ENCODE measurements around the gene DBF4B.

DBF4B gene

GRCh38 chr17:44767493-44767892 is 59.0 kb downstream of the DBF4B start:
- Histone ChIP-seq H3K9ac (ENCODE audit: low read length) (no peak overlapping the region), H3K4me3 (ENCODE audit: low read length) (no peak overlapping the region), H3K36me3 (ENCODE audit: control insufficient read depth, insufficient read depth, low read length) (no peaks in the 10 kb centered on the region), H3K27ac (ENCODE audit: low read depth, low read length) (no peak overlapping the region), H3K27me3 (ENCODE audit: control insufficient read depth, insufficient read depth, low read length) (no peaks in the 10 kb centered on the region), H3K4me1 (ENCODE audit: control insufficient read depth, insufficient read depth, low read length) (no peaks in the 10 kb centered on the region)

DNA sequence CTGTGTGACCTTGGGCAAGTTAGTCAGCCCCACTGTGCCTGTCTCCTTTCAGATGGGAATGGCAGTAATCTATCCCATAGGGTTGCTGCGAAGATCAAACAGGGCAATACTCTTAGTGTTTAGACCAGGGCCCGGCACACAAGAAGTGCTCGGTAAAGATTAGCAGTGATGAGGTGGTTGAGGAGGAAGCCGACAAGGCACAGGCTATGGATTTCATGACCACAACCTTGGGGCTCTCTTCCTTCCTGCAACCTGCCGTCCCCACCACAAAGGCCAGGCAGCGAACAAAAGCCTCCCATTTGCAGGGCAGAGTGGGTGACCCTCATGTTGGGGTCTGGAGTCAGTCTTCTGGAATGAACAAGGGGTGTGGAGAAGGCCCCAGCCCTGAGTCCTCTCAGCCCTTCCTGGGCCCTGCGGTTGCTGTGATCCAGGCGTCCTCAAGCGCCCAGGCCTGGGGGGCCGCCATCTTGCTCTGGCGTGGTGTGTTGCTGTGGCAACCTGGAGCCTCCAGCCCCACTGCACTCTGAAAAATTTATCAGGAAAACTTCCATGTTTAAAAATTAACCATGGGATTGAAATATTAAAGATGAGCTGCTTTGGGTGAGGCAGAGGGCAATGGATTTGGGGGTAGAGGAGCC is 60.2 kb downstream of the DBF4B start:
- Histone ChIP-seq H3K36me3 (ENCODE audit: control insufficient read depth, insufficient read depth, low read length) (no peaks in the 10 kb centered on the region), H3K27me3 (ENCODE audit: control insufficient read depth, insufficient read depth, low read length) (no peaks in the 10 kb centered on the region), H3K27ac (ENCODE audit: low read depth, low read length) (no peak overlapping the region), H3K4me3 (ENCODE audit: low read length) (no peak overlapping the region), H3K9ac (ENCODE audit: low read length) (no peak overlapping the region), H3K4me1 (ENCODE audit: control insufficient read depth, insufficient read depth, low read length) (no peaks in the 10 kb centered on the region)

DNA sequence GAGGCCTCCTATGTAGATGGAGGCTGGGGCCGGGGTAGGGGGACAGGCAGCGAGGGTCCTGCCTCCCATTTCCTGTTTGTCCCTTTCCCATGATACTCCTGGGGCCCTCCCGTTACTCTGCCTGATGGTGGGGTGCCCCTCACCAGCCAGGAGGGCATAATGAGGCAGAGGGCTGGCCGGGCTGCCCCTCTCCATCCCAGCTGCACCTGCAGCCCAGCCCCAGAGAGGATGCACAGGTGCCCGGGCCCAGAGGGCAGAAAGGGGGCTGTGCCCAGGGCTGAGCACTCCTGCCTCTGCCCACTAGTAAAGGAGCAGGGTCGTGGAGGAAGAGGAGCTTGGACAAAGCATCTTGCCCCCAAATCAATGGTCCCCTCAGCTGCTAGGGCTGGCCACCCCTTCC is 60.8 kb downstream of the DBF4B start:
- H3K4me3 ChIP-seq (ENCODE audit: low read length): no peak overlapping the region
- no peak overlapping the region for H3K9ac ChIP-seq (ENCODE audit: low read length)
- H3K27ac ChIP-seq (ENCODE audit: low read depth, low read length): no peak overlapping the region
- H3K4me1 ChIP-seq (ENCODE audit: control insufficient read depth, insufficient read depth, low read length): no peaks in the 10 kb centered on the region
- H3K27me3 ChIP-seq (ENCODE audit: control insufficient read depth, insufficient read depth, low read length): no peaks in the 10 kb centered on the region
- no peaks in the 10 kb centered on the region for H3K36me3 ChIP-seq (ENCODE audit: control insufficient read depth, insufficient read depth, low read length)

DNA sequence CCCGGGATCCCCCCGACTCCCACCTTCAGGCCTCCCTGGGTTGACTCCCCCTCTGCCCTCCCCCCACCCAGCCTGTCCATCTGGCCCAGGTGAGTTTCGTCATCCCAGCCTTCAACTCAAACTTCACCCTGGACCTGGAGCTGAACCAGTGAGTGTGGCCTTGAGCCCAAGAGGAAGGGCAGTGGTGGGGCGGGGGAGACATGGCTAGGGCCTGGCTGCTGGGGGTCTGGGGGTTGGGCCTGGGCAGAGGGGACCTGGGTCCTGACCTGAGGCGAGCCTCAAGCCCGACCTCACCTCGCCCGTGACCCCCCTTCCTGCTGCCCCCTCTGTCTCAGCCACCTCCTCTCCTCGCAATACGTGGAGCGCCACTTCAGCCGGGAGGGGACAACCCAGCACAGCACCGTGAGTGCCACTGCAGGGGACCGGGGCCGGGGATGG is 61.2 kb downstream of the DBF4B start:
- H3K4me3 ChIP-seq (ENCODE audit: low read length): no peak overlapping the region
- no peaks in the 10 kb centered on the region for H3K36me3 ChIP-seq (ENCODE audit: control insufficient read depth, insufficient read depth, low read length)
- H3K9ac ChIP-seq (ENCODE audit: low read length): no peak overlapping the region
- H3K27me3 ChIP-seq (ENCODE audit: control insufficient read depth, insufficient read depth, low read length): no peaks in the 10 kb centered on the region
- H3K27ac ChIP-seq (ENCODE audit: low read depth, low read length): no peak overlapping the region
- H3K4me1 ChIP-seq (ENCODE audit: control insufficient read depth, insufficient read depth, low read length): no peaks in the 10 kb centered on the region

GRCh38 chr17:44770166-44770925 is 61.9 kb downstream of the DBF4B start:
- Histone ChIP-seq H3K27me3 (ENCODE audit: control insufficient read depth, insufficient read depth, low read length) (no peaks in the 10 kb centered on the region), H3K9ac (ENCODE audit: low read length) (no peak overlapping the region), H3K36me3 (ENCODE audit: control insufficient read depth, insufficient read depth, low read length) (no peaks in the 10 kb centered on the region), H3K4me3 (ENCODE audit: low read length) (no peak overlapping the region), H3K4me1 (ENCODE audit: control insufficient read depth, insufficient read depth, low read length) (peaks cover 5% of the 10 kb centered on the region), H3K27ac (ENCODE audit: low read depth, low read length) (no peak overlapping the region)

- peaks cover 5% of the 10 kb centered on the region for H3K4me1 ChIP-seq (ENCODE audit: control insufficient read depth, insufficient read depth, low read length)
- H3K4me3 ChIP-seq (ENCODE audit: low read length): no peak overlapping the region
- no peak overlapping the region for H3K9ac ChIP-seq (ENCODE audit: low read length)
- no peak overlapping the region for H3K27ac ChIP-seq (ENCODE audit: low read depth, low read length)
- H3K27me3 ChIP-seq (ENCODE audit: control insufficient read depth, insufficient read depth, low read length): no peaks in the 10 kb centered on the region
- no peaks in the 10 kb centered on the region for H3K36me3 ChIP-seq (ENCODE audit: control insufficient read depth, insufficient read depth, low read length)
Observed at GRCh38 chr17:44772308-44773045, 64.0 kb downstream of the DBF4B start.

DNA sequence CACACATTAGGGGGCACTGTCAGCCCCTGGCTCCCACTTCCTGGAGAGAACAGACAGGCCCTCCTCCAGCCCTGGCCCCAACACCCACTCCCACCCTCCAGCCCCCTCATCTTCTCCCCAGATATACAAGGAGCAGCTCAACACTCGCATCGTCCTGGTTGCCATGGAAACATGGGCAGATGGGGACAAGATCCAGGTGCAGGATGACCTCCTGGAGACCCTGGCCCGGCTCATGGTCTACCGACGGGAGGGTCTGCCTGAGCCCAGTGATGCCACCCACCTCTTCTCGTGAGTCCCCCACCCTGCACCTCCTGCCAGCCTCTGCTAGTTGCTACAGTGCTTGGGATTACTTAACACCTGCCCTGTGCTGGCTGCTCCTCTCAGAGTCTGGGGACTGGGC is 64.7 kb downstream of the DBF4B start:
- Histone ChIP-seq H3K27ac (ENCODE audit: low read depth, low read length) (no peak overlapping the region), H3K4me3 (ENCODE audit: low read length) (no peak overlapping the region), H3K36me3 (ENCODE audit: control insufficient read depth, insufficient read depth, low read length) (no peaks in the 10 kb centered on the region), H3K27me3 (ENCODE audit: control insufficient read depth, insufficient read depth, low read length) (no peaks in the 10 kb centered on the region), H3K4me1 (ENCODE audit: control insufficient read depth, insufficient read depth, low read length) (peaks cover 5% of the 10 kb centered on the region), H3K9ac (ENCODE audit: low read length) (no peak overlapping the region)

DNA sequence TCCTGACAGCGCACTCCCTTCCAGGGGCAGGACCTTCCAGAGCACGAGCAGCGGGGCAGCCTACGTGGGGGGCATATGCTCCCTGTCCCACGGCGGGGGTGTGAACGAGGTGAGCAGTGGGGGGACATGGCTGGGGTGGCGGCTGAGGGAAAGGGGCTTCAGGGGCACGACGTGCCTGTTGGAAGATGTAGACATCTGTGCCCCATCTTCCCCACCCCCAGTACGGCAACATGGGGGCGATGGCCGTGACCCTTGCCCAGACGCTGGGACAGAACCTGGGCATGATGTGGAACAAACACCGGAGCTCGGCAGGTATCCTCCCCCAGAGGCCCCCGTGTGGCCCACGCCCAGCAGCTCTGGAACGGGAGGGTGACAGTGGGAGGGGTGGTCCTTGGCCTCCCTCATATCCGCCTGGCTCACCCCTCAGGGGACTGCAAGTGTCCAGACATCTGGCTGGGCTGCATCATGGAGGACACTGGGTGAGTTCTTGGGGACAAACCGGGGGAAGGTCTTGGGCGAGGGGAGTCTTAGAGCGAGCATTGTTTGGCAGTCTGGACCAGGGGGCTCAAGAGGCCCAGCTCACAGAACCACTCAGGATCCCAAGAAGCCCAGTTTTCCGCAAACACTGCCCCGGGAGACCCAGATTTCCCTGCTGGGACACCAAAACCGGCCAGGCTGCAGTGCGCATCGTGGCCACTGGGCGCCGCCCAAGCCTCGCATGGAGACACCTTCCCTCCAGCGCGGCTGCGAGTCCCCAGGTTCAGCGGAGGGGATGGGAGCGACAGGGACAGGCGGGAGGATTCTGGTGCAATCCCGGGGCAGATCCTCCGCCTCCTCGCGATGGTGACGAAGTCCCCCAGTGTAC is 66.0 kb downstream of the DBF4B start:
- Histone ChIP-seq H3K9ac (ENCODE audit: low read length) (no peak overlapping the region), H3K4me1 (ENCODE audit: control insufficient read depth, insufficient read depth, low read length) (peaks cover 12% of the 10 kb centered on the region)

GRCh38 chr17:44775136-44775837 is 66.8 kb downstream of the DBF4B start:
- Histone ChIP-seq H3K9ac (ENCODE audit: low read length) (no peak overlapping the region), H3K4me1 (ENCODE audit: control insufficient read depth, insufficient read depth, low read length) (peaks cover 17% of the 10 kb centered on the region), H3K27me3 (ENCODE audit: control insufficient read depth, insufficient read depth, low read length) (no peaks in the 10 kb centered on the region), H3K36me3 (ENCODE audit: control insufficient read depth, insufficient read depth, low read length) (no peaks in the 10 kb centered on the region), H3K27ac (ENCODE audit: low read depth, low read length) (peak overlapping the region; percentile 16), H3K4me3 (ENCODE audit: low read length) (peak overlapping the region; percentile 84)

More for the DNA sequence above, 66.0 kb downstream of the DBF4B start:
- Histone ChIP-seq H3K27ac (ENCODE audit: low read depth, low read length) (peak overlapping the region; percentile 16), H3K36me3 (ENCODE audit: control insufficient read depth, insufficient read depth, low read length) (no peaks in the 10 kb centered on the region), H3K4me3 (ENCODE audit: low read length) (peak overlapping the region; percentile 84), H3K27me3 (ENCODE audit: control insufficient read depth, insufficient read depth, low read length) (no peaks in the 10 kb centered on the region)

DNA sequence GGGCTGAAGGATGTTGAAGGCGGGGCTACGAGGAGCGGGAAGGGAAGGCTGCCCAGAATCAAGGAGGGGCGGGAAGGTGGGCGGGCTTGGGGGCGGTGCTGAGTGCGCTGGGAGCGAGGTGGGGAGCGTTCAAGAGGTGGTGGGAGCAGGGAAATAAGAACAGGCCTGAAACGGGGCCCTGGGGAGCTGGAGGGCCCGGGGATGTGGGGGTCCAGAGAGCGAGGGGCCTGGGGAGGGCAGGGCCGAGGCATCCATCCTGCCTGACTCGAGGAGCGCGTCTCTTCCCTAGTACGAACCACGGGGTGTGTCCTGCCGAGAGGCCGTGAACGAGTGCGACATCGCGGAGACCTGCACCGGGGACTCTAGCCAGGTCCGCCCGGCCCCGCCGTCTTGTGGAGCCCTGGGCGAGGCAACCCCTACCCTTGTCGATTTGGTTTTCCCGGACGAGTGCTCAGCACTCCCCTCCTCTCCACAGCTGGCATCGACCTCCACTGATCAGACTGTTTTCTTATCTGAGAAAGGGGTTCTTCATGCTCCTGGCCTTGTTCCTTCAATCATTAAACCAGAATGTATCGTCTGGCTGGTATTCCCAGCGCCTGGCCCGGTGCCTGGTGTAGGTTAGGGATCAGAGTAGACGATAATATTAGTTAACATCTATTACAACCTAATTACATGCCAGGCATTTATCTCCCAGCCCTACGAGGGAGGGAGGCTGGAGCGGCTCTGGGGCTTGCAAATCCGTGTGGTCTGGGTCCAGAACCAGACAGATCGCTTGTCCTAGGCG is 67.6 kb downstream of the DBF4B start:
- Histone ChIP-seq H3K27me3 (ENCODE audit: control insufficient read depth, insufficient read depth, low read length) (no peaks in the 10 kb centered on the region), H3K36me3 (ENCODE audit: control insufficient read depth, insufficient read depth, low read length) (no peaks in the 10 kb centered on the region), H3K9ac (ENCODE audit: low read length) (peak overlapping the region; percentile 60), H3K4me3 (ENCODE audit: low read length) (peak overlapping the region; percentile 70), H3K27ac (ENCODE audit: low read depth, low read length) (peak overlapping the region; percentile 92), H3K4me1 (ENCODE audit: control insufficient read depth, insufficient read depth, low read length) (peaks cover 17% of the 10 kb centered on the region)

Data from rectal smooth muscle tissue (tissue), 1 donor.